GM23338 (cell line): ENCODE data around the gene AP1S1. TPM values are rescaled to one million over a fixed set of nuclear protein-coding genes. Genes with fewer than 3 reads are reported as not detected.
A peak's percentile ranks its signal among the peaks of the same experiment; 100 is the strongest.

Source experiments
- ATAC-seq: fragments of 200-7000 bp; cut with Tn5 transposase; 3 replicates; pipeline ENCODE4 v1.9.1; 2020
- DNase-seq: peaks from one replicate; pipeline ENCODE4 v3.0.0-alpha.2; 2015; ENCODE audit warnings: low spot score
- H2AFZ ChIP-seq: fragments of 200-600 bp; sonication (generic); 2 replicates; pipeline ENCODE4 v1.8.0; 2016; ENCODE audit warnings: antibody characterized with exemption, mild to moderate bottlenecking, moderate library complexity
- H3F3A ChIP-seq: fragments of 200-600 bp; sonication (generic); replicated peaks from 2 replicates; pipeline ENCODE4 v1.8.0; 2017; ENCODE audit warnings: antibody characterized with exemption, mixed run types, low read depth
- H3K27ac ChIP-seq: fragments of 200-600 bp; sonication (generic); 2 replicates; pipeline ENCODE4 v1.6.1; 2016; ENCODE audit warnings: low read depth
- H3K27me3 ChIP-seq: fragments of 200-600 bp; sonication (generic); 2 replicates; pipeline ENCODE4 v1.8.0; 2016; ENCODE audit warnings: mild to moderate bottlenecking, mixed run types, moderate library complexity; ENCODE audit not compliant: insufficient read depth
- H3K36me3 ChIP-seq: fragments of 200-600 bp; sonication (generic); 2 replicates; pipeline ENCODE4 v1.8.0; 2016; ENCODE audit warnings: mild to moderate bottlenecking; ENCODE audit not compliant: insufficient read depth
- H3K4me1 ChIP-seq: fragments of 200-600 bp; sonication (generic); 2 replicates; pipeline ENCODE4 v1.8.0; 2016; ENCODE audit warnings: mild to moderate bottlenecking, moderate library complexity; ENCODE audit not compliant: insufficient read depth
- H3K4me2 ChIP-seq: fragments of 200-600 bp; sonication (generic); 2 replicates; pipeline ENCODE4 v1.7.1; 2017; ENCODE audit warnings: mixed run types
- H3K4me3 ChIP-seq: fragments of 200-600 bp; sonication (generic); 2 replicates; pipeline ENCODE4 v1.6.1; 2016; ENCODE audit warnings: mixed run types
- H3K79me2 ChIP-seq: fragments of 200-600 bp; sonication (generic); replicated peaks from 2 replicates; pipeline ENCODE4 v1.8.0; 2017; ENCODE audit warnings: mild to moderate bottlenecking; ENCODE audit not compliant: insufficient read depth
- H3K9me2 ChIP-seq: fragments of 200-600 bp; sonication (generic); 2 replicates; pipeline ENCODE4 v1.8.0; 2017; ENCODE audit not compliant: insufficient read depth
- H4K20me1 ChIP-seq: fragments of 200-600 bp; sonication (generic); replicated peaks from 2 replicates; pipeline ENCODE4 v1.8.0; 2017; ENCODE audit warnings: mild to moderate bottlenecking; ENCODE audit not compliant: insufficient read depth
- H3K27ac Mint-ChIP-seq: 2 replicates; pipeline ENCODE4 v1.8.0; 2020; ENCODE audit warnings: inconsistent platforms, mild to moderate bottlenecking, moderate library complexity, mixed read lengths
- H3K27me3 Mint-ChIP-seq: 3 replicates; pipeline ENCODE4 v1.8.0; 2022; ENCODE audit warnings: low read depth, mild to moderate bottlenecking, moderate library complexity, mixed read lengths, inconsistent platforms; ENCODE audit not compliant: insufficient read depth, poor library complexity
- H3K36me3 Mint-ChIP-seq: 3 replicates; pipeline ENCODE4 v1.8.0; 2021; ENCODE audit warnings: low read depth, mild to moderate bottlenecking, inconsistent platforms, moderate library complexity, mixed read lengths
- H3K4me1 Mint-ChIP-seq: 3 replicates; pipeline ENCODE4 v1.8.0; 2020; ENCODE audit warnings: mild to moderate bottlenecking, inconsistent platforms, mixed read lengths
- H3K4me3 Mint-ChIP-seq: 3 replicates; pipeline ENCODE4 v1.8.0; 2021; ENCODE audit warnings: moderate library complexity, mild to moderate bottlenecking, inconsistent platforms, mixed read lengths
- H3K9me3 Mint-ChIP-seq: 3 replicates; pipeline ENCODE4 v1.8.0; 2020; ENCODE audit warnings: moderate library complexity, mild to moderate bottlenecking, inconsistent platforms, mixed read lengths
- CREB1 ChIP-seq: fragments of 250-450 bp; sonication (Bioruptor Pico); IDR thresholded peaks from 2 replicates; pipeline ENCODE4 v1.5.0; 2020; ENCODE audit warnings: low read depth, mild to moderate bottlenecking, moderate library complexity
- EZH2 ChIP-seq: fragments of 200-600 bp; sonication (generic); IDR thresholded peaks from one replicate; pipeline ENCODE4 v1.8.0; 2017; ENCODE audit warnings: antibody characterized with exemption, mild to moderate bottlenecking, low read depth; ENCODE audit not compliant: unreplicated experiment
- NANOG ChIP-seq: IDR thresholded peaks from 2 replicates; pipeline ENCODE4 v1.6.1; 2016; ENCODE audit warnings: antibody characterized with exemption, borderline replicate concordance
- POLR2AphosphoS5 ChIP-seq: IDR thresholded peaks from 2 replicates; pipeline ENCODE4 v1.6.1; 2016; ENCODE audit warnings: antibody characterized with exemption, low read depth
- STAT1 ChIP-seq: IDR thresholded peaks from one replicate; pipeline ENCODE4 v1.6.1; 2016; ENCODE audit warnings: antibody characterized with exemption; ENCODE audit not compliant: unreplicated experiment
- polyA plus RNA-seq: library from polyadenylated mRNA; unstranded; fragments of >200 nt; fragmentation: Nextera tagmentation; extraction: Ambion mirVana; gene quantifications from 2 replicates; pipeline ENCODE4 v1.2.1, GENCODE V29; 2016
- total RNA-seq: library from RNA; depleted of rRNA; stranded (reverse); fragments of >200 nt; shearing (Covaris generic); gene quantifications from 2 replicates; pipeline ENCODE4 v1.2.3, GENCODE V29; 2014
- TF ChIP-seq, protein P1 (sequence below): IDR thresholded peaks from one replicate; pipeline ENCODE4 v1.6.1; 2018; ENCODE audit warnings: antibody characterized with exemption; ENCODE audit not compliant: unreplicated experiment

AP1S1 gene
- total and polyA plus RNA-seq, 2 experiments from 2014 or later = 11.5 to 60.6 TPM

DNA sequence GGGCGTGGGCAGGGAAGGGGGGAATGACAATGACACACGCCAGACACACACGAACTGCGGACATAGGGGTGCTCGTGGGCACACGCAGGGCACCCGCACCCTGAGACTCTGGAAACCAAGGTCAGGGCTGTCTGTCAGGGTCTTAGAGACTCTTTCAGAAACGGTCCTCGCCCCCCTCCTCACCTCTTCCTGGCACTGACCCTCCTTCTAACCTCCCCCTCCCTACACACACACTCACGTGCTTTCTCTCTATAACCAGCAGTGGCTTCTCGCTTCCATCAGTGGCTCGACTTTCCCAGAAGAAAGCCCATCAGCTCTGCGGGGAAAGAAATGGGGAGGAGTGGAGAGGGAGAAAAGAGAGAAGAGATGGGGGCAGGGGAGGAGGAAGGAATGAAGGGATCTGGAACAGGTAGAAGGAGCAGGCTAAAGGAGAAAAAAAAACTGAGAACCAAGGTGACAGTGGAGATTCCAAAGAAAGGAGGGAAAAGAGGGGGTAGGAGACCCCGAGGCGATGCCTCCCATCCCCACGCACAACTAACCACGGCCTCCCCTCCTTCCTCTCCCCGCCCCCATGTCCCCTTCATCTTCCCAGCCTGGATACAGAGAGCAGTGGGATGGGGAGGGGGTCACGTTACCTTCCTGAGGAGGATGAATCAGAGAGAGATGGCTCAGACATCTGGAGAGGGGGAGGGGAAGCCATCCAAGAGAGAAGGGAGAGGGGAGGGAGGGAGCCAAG, 12.8 kb downstream of the AP1S1 start:
- TF ChIP-seq POLR2AphosphoS5 (no peak), STAT1 (no peak), NANOG (no peak), CREB1 (CRISPR knock-in tag) (0 out of 2 replicates have a peak, but pooled peaks have one; percentile 40)
- TF ChIP-seq, protein P1, sequence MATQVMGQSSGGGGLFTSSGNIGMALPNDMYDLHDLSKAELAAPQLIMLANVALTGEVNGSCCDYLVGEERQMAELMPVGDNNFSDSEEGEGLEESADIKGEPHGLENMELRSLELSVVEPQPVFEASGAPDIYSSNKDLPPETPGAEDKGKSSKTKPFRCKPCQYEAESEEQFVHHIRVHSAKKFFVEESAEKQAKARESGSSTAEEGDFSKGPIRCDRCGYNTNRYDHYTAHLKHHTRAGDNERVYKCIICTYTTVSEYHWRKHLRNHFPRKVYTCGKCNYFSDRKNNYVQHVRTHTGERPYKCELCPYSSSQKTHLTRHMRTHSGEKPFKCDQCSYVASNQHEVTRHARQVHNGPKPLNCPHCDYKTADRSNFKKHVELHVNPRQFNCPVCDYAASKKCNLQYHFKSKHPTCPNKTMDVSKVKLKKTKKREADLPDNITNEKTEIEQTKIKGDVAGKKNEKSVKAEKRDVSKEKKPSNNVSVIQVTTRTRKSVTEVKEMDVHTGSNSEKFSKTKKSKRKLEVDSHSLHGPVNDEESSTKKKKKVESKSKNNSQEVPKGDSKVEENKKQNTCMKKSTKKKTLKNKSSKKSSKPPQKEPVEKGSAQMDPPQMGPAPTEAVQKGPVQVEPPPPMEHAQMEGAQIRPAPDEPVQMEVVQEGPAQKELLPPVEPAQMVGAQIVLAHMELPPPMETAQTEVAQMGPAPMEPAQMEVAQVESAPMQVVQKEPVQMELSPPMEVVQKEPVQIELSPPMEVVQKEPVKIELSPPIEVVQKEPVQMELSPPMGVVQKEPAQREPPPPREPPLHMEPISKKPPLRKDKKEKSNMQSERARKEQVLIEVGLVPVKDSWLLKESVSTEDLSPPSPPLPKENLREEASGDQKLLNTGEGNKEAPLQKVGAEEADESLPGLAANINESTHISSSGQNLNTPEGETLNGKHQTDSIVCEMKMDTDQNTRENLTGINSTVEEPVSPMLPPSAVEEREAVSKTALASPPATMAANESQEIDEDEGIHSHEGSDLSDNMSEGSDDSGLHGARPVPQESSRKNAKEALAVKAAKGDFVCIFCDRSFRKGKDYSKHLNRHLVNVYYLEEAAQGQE = peak; percentile 28
- H3K9me2 ChIP-seq = no peaks in the 10 kb centered on the region
- H3K4me2 ChIP-seq = peak overlapping the region; percentile 98
- peaks cover 23% of the 10 kb centered on the region for H3F3A ChIP-seq
- H4K20me1 ChIP-seq = peaks cover 10% of the 10 kb centered on the region; the same call in 1 of the 2 replicates
- peaks cover 65% of the 10 kb centered on the region for H3K4me1 ChIP-seq
- Mint-ChIP-seq H3K4me3 (peak overlapping the region; percentile 78), H3K9me3 (no peaks in the 10 kb centered on the region; the same call in 1 of the 3 replicates), H3K27me3 (peaks cover 85% of the 10 kb centered on the region), H3K27ac (no peak overlapping the region), H3K36me3 (no peaks in the 10 kb centered on the region; the same call in 2 of the 3 replicates), H3K4me1 (peaks cover 61% of the 10 kb centered on the region)
- DNase-seq = peak; percentile 98
- H3K79me2 ChIP-seq = no peaks in the 10 kb centered on the region
- peak overlapping the region; percentile 81; the same call in 1 of the 2 replicates for H2AFZ ChIP-seq
- H3K36me3 ChIP-seq = no peaks in the 10 kb centered on the region
- peak; percentile 7 for ATAC-seq
- H3K27me3 ChIP-seq = peaks cover 89% of the 10 kb centered on the region
- H3K4me3 ChIP-seq = peak overlapping the region; percentile 76
- H3K27ac ChIP-seq = no peak overlapping the region

DNA sequence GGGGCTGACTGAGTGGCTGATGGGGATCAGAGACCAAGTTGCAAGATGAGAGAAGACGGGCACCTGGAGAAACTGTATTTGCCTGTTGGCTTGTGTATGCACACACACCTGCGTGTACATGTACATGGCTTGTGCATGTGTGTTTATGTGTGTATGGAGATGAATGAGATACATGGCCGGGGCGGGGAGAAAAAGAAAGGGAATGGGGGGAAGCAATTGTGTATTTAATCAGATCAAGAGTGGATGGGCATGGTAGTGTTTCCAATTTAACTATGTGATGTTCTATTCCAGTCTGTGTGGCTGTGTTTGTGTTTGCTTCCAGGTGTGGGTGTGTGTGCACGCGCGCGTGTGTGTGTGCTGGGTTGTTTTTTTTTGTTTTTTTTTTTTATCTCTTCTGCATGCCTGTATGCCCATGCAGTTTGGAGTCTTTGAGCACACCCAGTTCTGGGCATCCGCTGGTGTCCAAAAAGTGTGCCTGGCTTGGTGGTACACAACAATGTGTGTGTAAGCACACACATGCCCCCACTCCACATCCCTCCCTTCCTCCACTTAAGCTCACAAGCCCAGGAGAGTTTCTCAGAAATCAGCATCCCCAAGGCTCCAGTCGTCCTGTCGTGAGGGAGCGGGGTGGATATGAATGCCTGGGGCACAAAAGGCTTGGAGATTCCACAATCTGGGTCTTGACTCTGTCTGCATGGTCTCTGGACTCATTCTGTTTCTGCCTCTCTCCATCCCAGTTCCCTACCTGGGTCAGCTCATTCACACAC, 13.6 kb downstream of the AP1S1 start:
- H3K79me2 ChIP-seq = no peaks in the 10 kb centered on the region
- Mint-ChIP-seq H3K4me3 (peak overlapping the region; percentile 78), H3K9me3 (no peaks in the 10 kb centered on the region; the same call in 1 of the 3 replicates), H3K36me3 (no peaks in the 10 kb centered on the region; the same call in 2 of the 3 replicates), H3K4me1 (peaks cover 59% of the 10 kb centered on the region), H3K27ac (no peak overlapping the region), H3K27me3 (peaks cover 88% of the 10 kb centered on the region)
- peak overlapping the region; percentile 98 for H3K4me2 ChIP-seq
- DNase-seq (no peak), ATAC-seq (no peak)
- H4K20me1 ChIP-seq = peaks cover 10% of the 10 kb centered on the region; the same call in 1 of the 2 replicates
- no peaks in the 10 kb centered on the region for H3K9me2 ChIP-seq
- peaks cover 90% of the 10 kb centered on the region for H3K27me3 ChIP-seq
- H3K4me1 ChIP-seq = peaks cover 65% of the 10 kb centered on the region
- no peak for TF ChIP-seq EZH2
- TF ChIP-seq NANOG = peak; percentile 13; the same call in 1 of the 2 replicates
- no peak overlapping the region for H3K27ac ChIP-seq
- peaks cover 18% of the 10 kb centered on the region for H3F3A ChIP-seq
- H3K36me3 ChIP-seq = no peaks in the 10 kb centered on the region
- no peak overlapping the region for H2AFZ ChIP-seq
- H3K4me3 ChIP-seq = peak overlapping the region; percentile 76
